ENCODE measurements around the gene WWOX.

DNA sequence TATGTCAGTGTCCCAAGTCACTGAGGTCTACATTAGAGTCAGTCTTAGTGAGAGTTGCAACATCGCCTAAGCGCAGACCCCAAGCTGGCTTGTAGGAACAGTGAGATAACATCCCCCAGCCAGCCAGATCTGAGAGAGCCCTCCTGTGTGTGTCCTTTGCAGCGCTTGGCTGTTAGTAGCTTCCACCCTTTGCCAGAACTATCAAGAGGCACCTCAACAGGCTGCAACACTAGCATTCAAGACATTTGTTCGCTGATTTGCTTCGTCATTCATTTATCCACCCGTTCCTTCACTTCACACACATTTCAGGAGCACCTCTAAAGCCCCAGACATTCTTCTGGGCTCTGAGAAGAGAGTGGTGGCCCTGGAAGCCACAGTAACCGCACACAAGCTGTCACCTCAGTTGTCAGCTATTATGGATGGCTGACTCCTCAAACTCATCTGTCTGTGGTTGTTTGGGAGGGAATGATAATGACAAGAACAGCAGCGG is 289.6 kb downstream of the WWOX start:
- TF ChIP-seq POLR2AphosphoS5 (IDR thresholded peaks at IDR 0.05; ENCODE audit: borderline replicate concordance, low read depth, low read length) (no peak), EZH2 (IDR thresholded peaks at IDR 0.05) (no peak), FOXP2 (optimal IDR thresholded peaks at IDR 0.05; ENCODE audit: control extremely low read depth, extremely low read length, insufficient read depth) (no peak)

Measured in SK-N-MC (cell line).